ENCODE results near the gene TGFBRAP1.

The TGFBRAP1 gene

GRCh38 chr2:105237045-105237765 is 92.3 kb downstream of the TGFBRAP1 start:
- DNase-seq (ENCODE audit: low spot score) = no peak

- peak; percentile 22 for DNase-seq (ENCODE audit: low spot score)
These were observed 93.5 kb downstream of the TGFBRAP1 start for GRCh38 chr2:105236060-105236424.

GRCh38 chr2:105235388-105236059 is 94.0 kb downstream of the TGFBRAP1 start:
- DNase-seq (ENCODE audit: low spot score) = peak; percentile 86

GRCh38 chr2:105231232-105231619 is 98.3 kb downstream of the TGFBRAP1 start:
- no peak for DNase-seq (ENCODE audit: low spot score)

DNA sequence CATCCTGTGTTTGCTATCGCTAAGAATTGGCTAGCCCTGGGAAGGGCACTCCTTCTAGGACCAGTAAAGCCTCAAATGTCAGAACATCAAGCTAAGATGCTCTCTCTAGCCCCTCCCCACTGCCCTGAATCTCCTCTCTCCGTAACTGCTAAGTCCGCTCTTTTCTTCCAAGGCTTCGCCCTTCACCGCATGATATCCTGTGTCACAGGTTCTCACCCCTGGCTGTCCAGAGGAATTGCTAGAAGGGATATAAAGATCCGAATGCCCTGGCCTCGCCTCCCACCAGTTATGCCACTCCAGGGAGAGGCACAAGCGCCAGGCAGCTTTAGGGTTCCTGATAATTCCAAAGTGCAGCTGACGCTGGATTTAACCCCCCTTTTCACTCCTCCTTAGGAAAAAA is 105.1 kb downstream of the TGFBRAP1 start:
- DNase-seq (ENCODE audit: low spot score) = no peak

DNA sequence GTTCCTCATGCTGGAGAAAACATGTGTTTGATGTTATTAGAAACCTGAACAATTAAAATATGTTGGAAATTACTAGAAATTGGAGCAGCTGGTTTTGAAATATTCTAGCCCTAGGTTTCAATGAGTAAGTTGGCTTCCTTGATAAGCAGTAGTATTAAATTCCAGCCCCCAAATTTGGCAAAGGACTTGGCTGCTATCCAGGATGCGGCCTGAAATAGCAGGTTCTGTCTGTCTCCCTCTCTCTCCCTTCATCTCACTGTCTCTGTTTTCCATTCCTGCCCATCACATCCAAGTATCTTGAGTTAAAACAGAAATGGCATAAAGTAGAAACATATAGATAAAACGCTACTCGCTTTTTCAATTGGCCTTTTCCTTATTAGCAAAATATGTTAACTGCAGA is 108.9 kb downstream of the TGFBRAP1 start:
- DNase-seq (ENCODE audit: low spot score) = no peak

- no peak for DNase-seq (ENCODE audit: low spot score)
These were observed 113.8 kb downstream of the TGFBRAP1 start for GRCh38 chr2:105215586-105216192.
